Measurements from ENCODE around the gene CLOCK. TPM values are rescaled to one million over a fixed set of nuclear protein-coding genes. Genes with fewer than 3 reads are reported as not detected.
A peak's percentile ranks its signal among the peaks of the same experiment; 100 is the strongest.

CLOCK gene
- total and polyA plus RNA-seq, 9 of the 15 experiments (the other 6 are each of a cell fraction or from before 2014, with no cell fraction given) = 3.7 to 14.4 (median 9.4) TPM

DNA sequence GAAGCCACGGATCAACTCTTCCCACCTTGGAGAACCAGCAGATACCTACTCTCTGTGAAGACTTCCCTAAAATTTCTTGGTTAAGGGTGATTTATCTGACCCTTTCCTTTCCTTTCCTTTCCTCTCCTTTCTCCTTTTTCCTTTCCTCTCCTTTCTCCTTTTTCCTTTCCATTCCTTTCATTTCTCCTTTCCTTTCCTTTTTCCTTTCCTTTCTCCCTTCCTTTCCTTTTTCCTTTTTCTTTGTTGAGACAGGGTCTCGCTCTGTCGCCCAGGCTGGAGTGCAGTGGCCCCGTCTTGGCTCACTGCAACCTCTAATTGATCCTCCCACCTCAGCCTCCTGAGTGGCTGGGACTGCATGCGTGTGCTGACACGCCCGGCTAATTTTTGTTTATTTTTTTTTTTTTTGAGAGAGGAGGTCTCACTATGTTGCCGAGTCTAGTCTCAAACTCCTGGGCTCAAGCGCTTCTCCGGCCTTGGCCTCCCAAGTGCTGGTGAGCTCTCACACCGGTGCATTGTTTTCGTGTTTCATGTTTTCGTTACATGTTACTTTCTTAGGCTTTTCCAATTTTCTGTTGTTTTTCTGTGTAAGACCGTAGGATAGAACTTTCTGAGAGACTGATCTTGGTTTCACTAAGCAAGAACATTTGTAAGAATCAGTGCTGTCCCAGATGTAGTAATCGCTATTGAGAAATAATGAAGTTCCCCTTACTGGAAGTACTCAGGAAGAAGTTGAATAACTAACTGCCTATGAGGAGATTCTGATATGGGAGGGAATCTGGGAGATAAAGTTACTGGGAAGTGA is 149.0 kb downstream of the CLOCK start (continued):
- no peak for TF ChIP-seq E2F8 (IDR thresholded peaks at IDR 0.05; ENCODE audit: low read depth, partially characterized antibody)
- TF ChIP-seq BRD4 (IDR thresholded peaks at IDR 0.05) = no peak
- TF ChIP-seq ZC3H8 (IDR thresholded peaks at IDR 0.05) = no peak
- TF ChIP-seq ZKSCAN8 (CRISPR knock-in tag; IDR thresholded peaks at IDR 0.05) = no peak
- peak; percentile 29 to 34; a peak in 1 of 4 replicates for TF ChIP-seq TRIM24 (IDR thresholded peaks at IDR 0.05)
- 0 out of 2 replicates have a peak, but pooled peaks have one; percentile 7 for TF ChIP-seq MAFG (tag; conservative IDR thresholded peaks at IDR 0.05)
- TF ChIP-seq, protein P1, sequence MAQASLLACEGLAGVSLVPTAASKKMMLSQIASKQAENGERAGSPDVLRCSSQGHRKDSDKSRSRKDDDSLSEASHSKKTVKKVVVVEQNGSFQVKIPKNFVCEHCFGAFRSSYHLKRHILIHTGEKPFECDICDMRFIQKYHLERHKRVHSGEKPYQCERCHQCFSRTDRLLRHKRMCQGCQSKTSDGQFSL (CRISPR knock-in tag; IDR thresholded peaks at IDR 0.05) = no peak
- TF ChIP-seq, protein P1 (tag; IDR thresholded peaks at IDR 0.05) = no peak
- TF ChIP-seq MEF2D (tag; conservative IDR thresholded peaks at IDR 0.05; ENCODE audit: low read depth) = no peak
- no peak for TF ChIP-seq SRSF1 (IDR thresholded peaks at IDR 0.05; ENCODE audit: low read depth, low read length)
- no peak for TF ChIP-seq ELK3 (CRISPR knock-in tag; IDR thresholded peaks at IDR 0.05)
- TF ChIP-seq HDAC1 (IDR thresholded peaks at IDR 0.05) = peak in 1 of 2 experiments; percentile 85; a peak in 2 of 4 replicates
- peak in 1 of 2 experiments; percentile 49; a peak in 3 of 4 replicates for TF ChIP-seq MNT (conservative IDR thresholded peaks at IDR 0.05)
- TF ChIP-seq BRF2 (IDR thresholded peaks at IDR 0.05; ENCODE audit: borderline replicate concordance, insufficient read depth, insufficient read length) = no peak
- TF ChIP-seq NFE2L1 (tag; IDR thresholded peaks at IDR 0.05; ENCODE audit: borderline replicate concordance, low read depth) = no peak

Measured in K562 (cell line).